GM12878 (cell line): Measurements from ENCODE around the gene PSTPIP2. TPM values are rescaled to one million over a fixed set of nuclear protein-coding genes. Genes with fewer than 3 reads are reported as not detected.

Source experiments
- ATAC-seq: fragments of 200-7000 bp; cut with Tn5 transposase; 3 replicates; pipeline ENCODE4 v1.9.1; 2020; ENCODE audit warnings: mild to moderate bottlenecking, moderate library complexity
- BruUV-seq: library from RNA; stranded (reverse); fragments of 400-500 nt; replicated peaks from 2 replicates; lab custom pipeline; 2021; lab: Mats Ljungman, UMichigan
- CTCF ChIA-PET: fragments of 300-600 bp; sonication (Branson Sonifier 250); formaldehyde crosslinking; extraction: SDS; loops from one replicate; lab custom pipeline; 2021; ENCODE audit warnings: inconsistent platforms; lab: Yijun Ruan, JAX
- POLR2A ChIA-PET: fragments of 350-600 bp; formaldehyde crosslinking; extraction: SDS; loops from one replicate; lab custom pipeline; 2021; ENCODE audit warnings: inconsistent platforms; lab: Charles Lee
- RAD21 ChIA-PET: fragments of 300-600 bp; sonication (Branson Sonifier 250); formaldehyde crosslinking; loops from one replicate; lab custom pipeline; 2023; ENCODE audit warnings: antibody characterized with exemption; ENCODE audit not compliant: unreplicated experiment; lab: Charles Lee
- SMC1A ChIA-PET: fragments of 300-600 bp; sonication (Branson Sonifier 250); formaldehyde crosslinking; loops from one replicate; lab custom pipeline; 2023; ENCODE audit not compliant: unreplicated experiment, uncharacterized antibody; lab: Charles Lee
- DNase-seq: peaks from one replicate; pipeline ENCODE4 v3.0.0-alpha.2; 2011; ENCODE audit warnings: low read depth, low spot score
- FAIRE-seq: peaks from 3 replicates; lab custom pipeline; 2011; peaks lifted over from hg19 to GRCh38; lab: Jason Lieb, UNC
- H2AFZ ChIP-seq: 2 replicates; pipeline ENCODE4 v1.6.0; 2011; ENCODE audit warnings: low read depth, low read length, control low read depth; ENCODE audit not compliant: control insufficient read depth
- H3K27ac ChIP-seq: 2 replicates; pipeline ENCODE4 v1.5.1; 2011; ENCODE audit warnings: control low read depth; ENCODE audit not compliant: control insufficient read depth, insufficient read depth
- H3K27me3 ChIP-seq, 2 experiments: replicated peaks in 1 of 2; 2 replicates each; pipeline versions ENCODE4 v1.6.0 to v1.6.1; 2011; ENCODE audit warnings: low read length in 1 of 2; ENCODE audit not compliant: control insufficient read depth in 2 of 2, insufficient read depth in 2 of 2
- H3K36me3 ChIP-seq, 2 experiments: 2 replicates each; pipeline ENCODE4 v1.5.1; 2011; ENCODE audit warnings: low read length in 1 of 2; ENCODE audit not compliant: control insufficient read depth in 2 of 2, insufficient read depth in 2 of 2
- H3K4me1 ChIP-seq: 2 replicates; pipeline ENCODE4 v1.6.1; 2011; ENCODE audit warnings: mild to moderate bottlenecking, low read length, moderate library complexity, mixed read lengths; ENCODE audit not compliant: control insufficient read depth, insufficient read depth
- H3K4me2 ChIP-seq: 2 replicates; pipeline ENCODE4 v1.6.0; 2011; ENCODE audit warnings: control low read depth; ENCODE audit not compliant: control insufficient read depth, insufficient read depth
- H3K4me3 ChIP-seq: fragments of 200-600 bp; sonication (generic); 2 replicates; pipeline ENCODE4 v1.5.1; 2016
- H3K79me2 ChIP-seq: 2 replicates; pipeline ENCODE4 v1.6.0; 2011; ENCODE audit warnings: low read length; ENCODE audit not compliant: control insufficient read depth, insufficient read depth
- H3K9ac ChIP-seq: 2 replicates; pipeline ENCODE4 v1.8.0; 2011; ENCODE audit warnings: low read length, control low read depth, mixed read lengths; ENCODE audit not compliant: control insufficient read depth, insufficient read depth
- H3K9me3 ChIP-seq: replicated peaks from 3 replicates; pipeline ENCODE4 v1.5.1; 2011; ENCODE audit warnings: mild to moderate bottlenecking, low read length; ENCODE audit not compliant: control insufficient read depth, insufficient read depth
- H4K20me1 ChIP-seq: 2 replicates; pipeline ENCODE4 v1.6.0; 2011; ENCODE audit not compliant: control insufficient read depth, insufficient read depth
- POLR2AphosphoS2 ChIP-seq: IDR thresholded peaks from 2 replicates; pipeline ENCODE4 v1.6.1; 2011; ENCODE audit warnings: low read depth, mild to moderate bottlenecking, low read length, improper control_type of control experiment, moderate library complexity
- WGBS: methylation state at CpG from one replicate; pipeline ENCODE4 v1.1.6; 2016; ENCODE audit warnings: low lambda C conversion rate; ENCODE audit not compliant: insufficient replicate concordance, insufficient coverage; ENCODE audit errors: missing lambda C conversion rate; 5-methylcytosine and 5-hydroxymethylcytosine counted together
- in situ Hi-C: fragments of 300-500 bp; cut with MboI; formaldehyde crosslinking; loops from 9 replicates; pipeline ENCODE4 v1.14.3; 2018; ENCODE audit warnings: mixed read lengths
- intact Hi-C: fragments of 100-400 bp; cut with micrococcal nuclease; formaldehyde crosslinking; loops from one replicate; pipeline ENCODE4 v1.14.2; 2022; ENCODE audit not compliant: unreplicated experiment
- polyA plus RNA-seq, 11 experiments: library from polyadenylated mRNA; depleted of rRNA in 4 of 11; unstranded in 6 of 11; stranded (reverse) in 5 of 11; fragments of >200 nt; fragmentation: Nextera tagmentation in 4 of 11; fragmentation: Illumina TruSeq in 1 of 11; extraction: Ambion mirVana in 4 of 11; extraction: Trizol in 1 of 11; gene quantifications; 1 replicate in 1 of 11; 2 replicates in 10 of 11; pipeline versions ENCODE4 v1.2.1 to v1.2.3, GENCODE V29; 2011 to 2016; ENCODE audit warnings: inconsistent platforms in 2 of 11, missing spikeins in 2 of 11, low read depth in 1 of 11
- total RNA-seq, 4 experiments: library from RNA; depleted of rRNA in 3 of 4; stranded (reverse); fragments of >200 nt in 3 of 4; fragmentation: Illumina TruSeq in 1 of 4; extraction: Trizol in 1 of 4; gene quantifications; 2 replicates each; pipeline versions ENCODE4 v1.2.1 to v1.2.3, GENCODE V29; 2013 to 2021
- TF ChIP-seq, protein P1 (sequence below): fragments of 450-650 bp; conservative IDR thresholded peaks from 2 replicates; pipeline ENCODE4 v1.6.1; 2017; ENCODE audit warnings: mild to moderate bottlenecking, moderate library complexity

PSTPIP2 gene
- total and polyA plus RNA-seq, 10 of the 15 experiments (the other 5 are each of a cell fraction or from before 2014, with no cell fraction given), result 0.69 to 38.4 (median 24.7) TPM

- TF ChIP-seq, protein P1, sequence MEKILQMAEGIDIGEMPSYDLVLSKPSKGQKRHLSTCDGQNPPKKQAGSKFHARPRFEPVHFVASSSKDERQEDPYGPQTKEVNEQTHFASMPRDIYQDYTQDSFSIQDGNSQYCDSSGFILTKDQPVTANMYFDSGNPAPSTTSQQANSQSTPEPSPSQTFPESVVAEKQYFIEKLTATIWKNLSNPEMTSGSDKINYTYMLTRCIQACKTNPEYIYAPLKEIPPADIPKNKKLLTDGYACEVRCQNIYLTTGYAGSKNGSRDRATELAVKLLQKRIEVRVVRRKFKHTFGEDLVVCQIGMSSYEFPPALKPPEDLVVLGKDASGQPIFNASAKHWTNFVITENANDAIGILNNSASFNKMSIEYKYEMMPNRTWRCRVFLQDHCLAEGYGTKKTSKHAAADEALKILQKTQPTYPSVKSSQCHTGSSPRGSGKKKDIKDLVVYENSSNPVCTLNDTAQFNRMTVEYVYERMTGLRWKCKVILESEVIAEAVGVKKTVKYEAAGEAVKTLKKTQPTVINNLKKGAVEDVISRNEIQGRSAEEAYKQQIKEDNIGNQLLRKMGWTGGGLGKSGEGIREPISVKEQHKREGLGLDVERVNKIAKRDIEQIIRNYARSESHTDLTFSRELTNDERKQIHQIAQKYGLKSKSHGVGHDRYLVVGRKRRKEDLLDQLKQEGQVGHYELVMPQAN, result no peak
Observed at GRCh38 chr18:45980229-45980628, 91.8 kb downstream of the PSTPIP2 start (continued).

- BruUV-seq, result no TSS peak
- no peak for DNase-seq
- Histone ChIP-seq H3K4me2 (no peak overlapping the region), H3K79me2 (no peaks in the 10 kb centered on the region), H3K4me3 (no peak overlapping the region), H3K9me3 (no peaks in the 10 kb centered on the region), H3K9ac (no peak overlapping the region), H3K27me3 (no peaks in the 10 kb centered on the region), H3K36me3 (no peaks in the 10 kb centered on the region), H4K20me1 (no peaks in the 10 kb centered on the region), H2AFZ (no peak overlapping the region), H3K27ac (no peak overlapping the region), H3K4me1 (no peaks in the 10 kb centered on the region)
- ChIA-PET POLR2A (no interaction called here), RAD21 (no interaction called here), CTCF (interaction anchor here (1.2 to 6.9 kb wide), 3 partner anchors 93 to 312 kb away, joined by 3 to 30 read pairs (median 3); no protein-coding TSS in a partner anchor), SMC1A (interaction anchor here (0.6 to 1.0 kb wide), 2 partner anchors 96 to 122 kb away, joined by 3 to 4 read pairs; no protein-coding TSS in a partner anchor)
- FAIRE-seq, result no peak
- in situ Hi-C loops (loop anchor here (10.0 kb wide), 1 partner anchor 283 kb away; no protein-coding TSS in a partner anchor), intact Hi-C loops (loop anchor here (5.0 kb wide), 1 partner anchor 94 kb away; the partner anchor contains the start of gene PSTPIP2)
- 0% methylated on average over 1 of the region's 1 CpG for WGBS
- ATAC-seq, result peak; percentile 66
- no peak for TF ChIP-seq POLR2AphosphoS2
Observed at GRCh38 chr18:45978084-45978483, 94.0 kb downstream of the PSTPIP2 start.
